ENCODE data around the gene NLGN1. TPM values are rescaled to one million over a fixed set of nuclear protein-coding genes. Genes with fewer than 3 reads are reported as not detected.

NLGN1 gene
- polyA plus RNA-seq, 1 donor from 2014 or later = 2.7 TPM

- TF ChIP-seq MXI1 (conservative IDR thresholded peaks at IDR 0.05; ENCODE audit: poor library complexity, severe bottlenecking) (no peak), EP300 (conservative IDR thresholded peaks at IDR 0.05; ENCODE audit: poor library complexity, severe bottlenecking) (no peak), POLR2AphosphoS5 (IDR thresholded peaks at IDR 0.05) (no peak), EZH2 (IDR thresholded peaks at IDR 0.05; ENCODE audit: borderline replicate concordance, insufficient read depth, low read length, poor library complexity, severe bottlenecking) (no peak), CTCF (IDR thresholded peaks at IDR 0.05; ENCODE audit: poor library complexity, severe bottlenecking) (no peak), SMC3 (conservative IDR thresholded peaks at IDR 0.05; ENCODE audit: poor library complexity) (no peak), RAD21 (conservative IDR thresholded peaks at IDR 0.05) (no peak), REST (IDR thresholded peaks at IDR 0.05; ENCODE audit: borderline replicate concordance) (no peak), TAF1 (IDR thresholded peaks at IDR 0.05; ENCODE audit: low read depth) (no peak)
- H3K27ac ChIP-seq (ENCODE audit: low read length) = no peak overlapping the region
Observed at GRCh38 chr3:173762501-173762900, 365.0 kb downstream of the NLGN1 start.

GRCh38 chr3:173770011-173770410 is 372.5 kb downstream of the NLGN1 start:
- Histone ChIP-seq H3K9ac (ENCODE audit: low read length) (no peak overlapping the region), H3K36me3 (ENCODE audit: insufficient read depth, low read length) (no peaks in the 10 kb centered on the region), H3K4me3 (ENCODE audit: low read length) (no peak overlapping the region), H4K20me1 (ENCODE audit: insufficient read depth) (no peaks in the 10 kb centered on the region), H3K4me2 (ENCODE audit: low read length) (no peak overlapping the region), H3K9me3 (ENCODE audit: low read length) (no peaks in the 10 kb centered on the region), H2AFZ (ENCODE audit: low read depth, low read length) (no peak overlapping the region), H3F3A (ENCODE audit: insufficient read depth, low read length, poor library complexity, severe bottlenecking) (no peaks in the 10 kb centered on the region), H3K79me2 (replicated peaks; ENCODE audit: insufficient read depth, low read length) (no peaks in the 10 kb centered on the region), H3K27me3 (ENCODE audit: insufficient read depth, low read depth, low read length) (no peaks in the 10 kb centered on the region), H3K27ac (ENCODE audit: low read length) (no peak overlapping the region), H3K9me2 (ENCODE audit: insufficient read depth, low read length) (no peaks in the 10 kb centered on the region)
- TF ChIP-seq REST (IDR thresholded peaks at IDR 0.05; ENCODE audit: borderline replicate concordance) (no peak), CTCF (IDR thresholded peaks at IDR 0.05; ENCODE audit: poor library complexity, severe bottlenecking) (no peak), POLR2AphosphoS5 (IDR thresholded peaks at IDR 0.05) (no peak), EZH2 (IDR thresholded peaks at IDR 0.05; ENCODE audit: borderline replicate concordance, insufficient read depth, low read length, poor library complexity, severe bottlenecking) (no peak), RAD21 (conservative IDR thresholded peaks at IDR 0.05) (no peak), EP300 (conservative IDR thresholded peaks at IDR 0.05; ENCODE audit: poor library complexity, severe bottlenecking) (no peak), TAF1 (IDR thresholded peaks at IDR 0.05; ENCODE audit: low read depth) (no peak), MXI1 (conservative IDR thresholded peaks at IDR 0.05; ENCODE audit: poor library complexity, severe bottlenecking) (no peak), SMC3 (conservative IDR thresholded peaks at IDR 0.05; ENCODE audit: poor library complexity) (no peak)

More at GRCh38 chr3:173762501-173762900, 365.0 kb downstream of the NLGN1 start:
- no peak overlapping the region for H3K4me2 ChIP-seq (ENCODE audit: low read length)
- H2AFZ ChIP-seq (ENCODE audit: low read depth, low read length) = no peak overlapping the region
- no peak overlapping the region for H3K4me3 ChIP-seq (ENCODE audit: low read length)
- no peaks in the 10 kb centered on the region for H3F3A ChIP-seq (ENCODE audit: insufficient read depth, low read length, poor library complexity, severe bottlenecking)
- H3K79me2 ChIP-seq (replicated peaks; ENCODE audit: insufficient read depth, low read length) = no peaks in the 10 kb centered on the region
- H4K20me1 ChIP-seq (ENCODE audit: insufficient read depth) = no peaks in the 10 kb centered on the region
- H3K27me3 ChIP-seq (ENCODE audit: insufficient read depth, low read depth, low read length) = no peaks in the 10 kb centered on the region
- no peaks in the 10 kb centered on the region for H3K36me3 ChIP-seq (ENCODE audit: insufficient read depth, low read length)
- no peaks in the 10 kb centered on the region for H3K9me2 ChIP-seq (ENCODE audit: insufficient read depth, low read length)
- H3K9ac ChIP-seq (ENCODE audit: low read length) = no peak overlapping the region
- no peaks in the 10 kb centered on the region for H3K9me3 ChIP-seq (ENCODE audit: low read length)

All from neural cell (in vitro differentiated cells).